B cell (primary cell): Measurements from ENCODE around the gene CEP290. TPM values are rescaled to one million over a fixed set of nuclear protein-coding genes. Genes with fewer than 3 reads are reported as not detected.

ENCODE experiments used
- ATAC-seq: fragments of 200-7000 bp; cut with Tn5 transposase; one replicate; pipeline ENCODE4 v1.10.0; 2021; ENCODE audit warnings: low read depth, mild to moderate bottlenecking, moderate number of reproducible peaks, moderate library complexity
- CTCF ChIA-PET: fragments of 350-600 bp; sonication (Branson Sonifier 250); formaldehyde crosslinking; loops from one replicate; lab custom pipeline; 2021; ENCODE audit warnings: antibody characterized with exemption, inconsistent platforms; lab: Charles Lee
- POLR2A ChIA-PET: fragments of 350-600 bp; sonication (Branson Sonifier 250); formaldehyde crosslinking; loops from one replicate; lab custom pipeline; 2021; ENCODE audit warnings: antibody characterized with exemption; lab: Charles Lee
- DNase-seq: peaks from one replicate; pipeline ENCODE4 v3.0.0; 2013
- H2AFZ ChIP-seq: 2 replicates; pipeline ENCODE4 v1.6.1; 2012; ENCODE audit warnings: mild to moderate bottlenecking, low read depth, low read length; ENCODE audit not compliant: insufficient read depth, poor library complexity, severe bottlenecking
- H3K27ac ChIP-seq, 2 donors: 1 replicate in 1 of 2; 2 replicates in 1 of 2; pipeline ENCODE4 v1.5.1; 2012 to 2013; ENCODE audit warnings: low read length in 2 of 2, mild to moderate bottlenecking in 2 of 2, moderate library complexity in 1 of 2
- H3K27me3 ChIP-seq, 4 experiments: fragments of 200-600 bp in 1 of 4; sonication (generic) in 1 of 4; replicated peaks in 1 of 4; 1 replicate in 2 of 4; 2 replicates in 2 of 4; pipeline versions ENCODE4 v1.6.1 to v1.7.0; 2013 to 2016; ENCODE audit warnings: low read length in 3 of 4, mild to moderate bottlenecking in 2 of 4, mixed read lengths in 1 of 4, moderate library complexity in 1 of 4; ENCODE audit not compliant: insufficient read depth in 4 of 4, control insufficient read depth in 3 of 4; ENCODE audit errors: control extremely low read depth in 1 of 4
- H3K36me3 ChIP-seq, 2 experiments: replicated peaks in 1 of 2; 1 replicate in 1 of 2; 2 replicates in 1 of 2; pipeline versions ENCODE4 v1.6.1 to v1.7.1; 2013; ENCODE audit warnings: low read length in 1 of 2; ENCODE audit not compliant: insufficient read depth in 2 of 2, control insufficient read depth in 1 of 2; ENCODE audit errors: control extremely low read depth in 1 of 2, extremely low read depth in 1 of 2
- H3K4me1 ChIP-seq, 2 donors: fragments of 200-600 bp in 1 of 2; sonication (generic) in 1 of 2; 1 replicate in 1 of 2; 2 replicates in 1 of 2; pipeline versions ENCODE4 v1.5.1 to v1.6.1; 2013 to 2017; ENCODE audit warnings: low read length in 2 of 2; ENCODE audit not compliant: control insufficient read depth in 2 of 2, insufficient read depth in 2 of 2
- H3K4me2 ChIP-seq: replicated peaks from 2 replicates; pipeline ENCODE3; 2012; ENCODE audit warnings: mild to moderate bottlenecking, low read depth, low read length; ENCODE audit not compliant: poor library complexity, severe bottlenecking
- H3K4me3 ChIP-seq, 5 experiments: fragments of 200-600 bp in 1 of 5; sonication (generic) in 1 of 5; 1 replicate in 3 of 5; 2 replicates in 2 of 5; pipeline versions ENCODE4 v1.5.1 to v1.7.0; 2011 to 2016; ENCODE audit warnings: low read length in 4 of 5, mild to moderate bottlenecking in 4 of 5, low read depth in 2 of 5, control low read depth in 1 of 5, moderate library complexity in 1 of 5; ENCODE audit not compliant: insufficient read depth in 1 of 5; ENCODE audit errors: control extremely low read depth in 1 of 5, extremely low read depth in 1 of 5
- H3K79me2 ChIP-seq: fragments of 200-600 bp; sonication (generic); one replicate; pipeline ENCODE4 v1.6.0; 2016; ENCODE audit warnings: low read length; ENCODE audit not compliant: control insufficient read depth, insufficient read depth
- H3K9ac ChIP-seq: fragments of 200-600 bp; sonication (generic); 2 replicates; pipeline ENCODE4 v1.6.1; 2017; ENCODE audit warnings: mild to moderate bottlenecking, low read length, moderate library complexity
- H3K9me3 ChIP-seq, 3 donors: one replicate each; pipeline versions ENCODE4 v1.6.1 to v1.7.1; 2013; ENCODE audit warnings: low read length in 2 of 3; ENCODE audit not compliant: control insufficient read depth in 2 of 3, insufficient read depth in 1 of 3; ENCODE audit errors: control extremely low read depth in 1 of 3
- H4K20me1 ChIP-seq: 2 replicates; pipeline ENCODE4 v1.6.0; 2012; ENCODE audit warnings: mild to moderate bottlenecking, low read length; ENCODE audit not compliant: insufficient read depth, control insufficient read depth, poor library complexity, severe bottlenecking
- H3K27ac Mint-ChIP-seq: one replicate; pipeline ENCODE4 v1.8.0; 2021; ENCODE audit warnings: mixed read lengths
- H3K27me3 Mint-ChIP-seq: one replicate; pipeline ENCODE4 v1.8.0; 2021; ENCODE audit warnings: mixed read lengths
- H3K4me1 Mint-ChIP-seq: one replicate; pipeline ENCODE4 v1.8.0; 2021; ENCODE audit warnings: mixed read lengths
- H3K4me3 Mint-ChIP-seq: one replicate; pipeline ENCODE4 v1.8.0; 2021; ENCODE audit warnings: mixed read lengths
- H3K9me3 Mint-ChIP-seq: one replicate; pipeline ENCODE4 v1.8.0; 2022; ENCODE audit warnings: mixed read lengths; ENCODE audit not compliant: insufficient read depth
- CTCF ChIP-seq: fragments of 200-600 bp; IDR thresholded peaks from one replicate; pipeline ENCODE4 v1.8.0; 2022; ENCODE audit warnings: antibody characterized with exemption, mild to moderate bottlenecking
- EZH2 ChIP-seq: IDR thresholded peaks from 2 replicates; pipeline ENCODE4 v1.6.1; 2012; ENCODE audit warnings: borderline replicate concordance, low read depth, mild to moderate bottlenecking, moderate library complexity, low read length; ENCODE audit not compliant: insufficient read depth, poor library complexity, severe bottlenecking
- WGBS: methylation state at CpG from one replicate; pipeline ENCODE4 v1.1.5; 2013; ENCODE audit warnings: missing lambda C conversion rate; ENCODE audit not compliant: insufficient coverage; 5-methylcytosine and 5-hydroxymethylcytosine counted together
- intact Hi-C: fragments of 100-400 bp; cut with micrococcal nuclease; formaldehyde crosslinking; loops from one replicate; pipeline ENCODE4 v1.10.0; 2022
- polyA plus RNA-seq: library from polyadenylated mRNA; depleted of rRNA; stranded (reverse); fragments of >200 nt; gene quantifications from 2 replicates; pipeline ENCODE4 v1.2.3, GENCODE V29; 2012
- total RNA-seq, 2 donors: library from RNA; stranded (reverse); fragments of 120-200 nt in 1 of 2; gene quantifications; 1 replicate in 1 of 2; 2 replicates in 1 of 2; pipeline versions ENCODE4 v1.2.3 to v1.2.4, GENCODE V29; 2013 to 2022

The CEP290 gene
- total and polyA plus RNA-seq, 2 donors (not counting 1 experiment from before 2014, with no cell fraction given) = 2.6 to 27.3 TPM

- Mint-ChIP-seq H3K27ac (no peak overlapping the region), H3K4me1 (no peaks in the 10 kb centered on the region), H3K4me3 (no peak overlapping the region), H3K27me3 (peaks cover 21% of the 10 kb centered on the region), H3K9me3 (no peaks in the 10 kb centered on the region)
- no peaks in the 10 kb centered on the region for H3K4me1 ChIP-seq
- peaks cover 0 to 5% (median 0%) of the 10 kb centered on the region in 4 experiments for H3K27me3 ChIP-seq
- H3K4me2 ChIP-seq = no peak overlapping the region
- TF ChIP-seq EZH2 = no peak
- TF ChIP-seq CTCF = no peak
- H3K9me3 ChIP-seq = no peaks in the 10 kb centered on the region
- no peak overlapping the region for H3K4me3 ChIP-seq
- H3K36me3 ChIP-seq = no peaks in the 10 kb centered on the region
- no peaks in the 10 kb centered on the region for H4K20me1 ChIP-seq
- 86% methylated on average over 2 of the region's 5 CpGs for WGBS
- no peak overlapping the region for H3K9ac ChIP-seq
- no peak for ATAC-seq
- no peak overlapping the region for H3K27ac ChIP-seq
- no peak for DNase-seq
- POLR2A ChIA-PET = no interaction called here
- intact Hi-C loops = no loop called here
- H2AFZ ChIP-seq = no peak overlapping the region
- no peaks in the 10 kb centered on the region for H3K79me2 ChIP-seq
- CTCF ChIA-PET = no interaction called here
These were observed 130.1 kb downstream of the CEP290 start for GRCh38 chr12:88011755-88012154.

GRCh38 chr12:88006351-88006750 is 135.5 kb downstream of the CEP290 start:
- H4K20me1 ChIP-seq = no peaks in the 10 kb centered on the region
- H3K4me1 ChIP-seq = no peaks in the 10 kb centered on the region
- H3K79me2 ChIP-seq = no peaks in the 10 kb centered on the region
- H3K36me3 ChIP-seq = no peaks in the 10 kb centered on the region
- Mint-ChIP-seq H3K4me3 (no peak overlapping the region), H3K27ac (no peak overlapping the region), H3K4me1 (no peaks in the 10 kb centered on the region), H3K27me3 (no peaks in the 10 kb centered on the region), H3K9me3 (no peaks in the 10 kb centered on the region)
- WGBS = 67% methylated on average over 3 of the region's 4 CpGs
- ChIA-PET POLR2A (no interaction called here), CTCF (no interaction called here)
- no peak overlapping the region for H3K4me2 ChIP-seq
- H3K9me3 ChIP-seq = peaks cover 0 to 3% (median 0%) of the 10 kb centered on the region in 3 donors
- no peak for DNase-seq
- intact Hi-C loops = no loop called here
- no peak overlapping the region for H2AFZ ChIP-seq
- H3K27me3 ChIP-seq = no peaks in the 10 kb centered on the region
- ATAC-seq = no peak
- no peak overlapping the region for H3K4me3 ChIP-seq
- H3K27ac ChIP-seq = no peak overlapping the region
- no peak overlapping the region for H3K9ac ChIP-seq
- TF ChIP-seq EZH2 = no peak
- no peak for TF ChIP-seq CTCF
